GM23338 (cell line): Measurements from ENCODE around the gene RGSL1. TPM values are rescaled to one million over a fixed set of nuclear protein-coding genes. Genes with fewer than 3 reads are reported as not detected.

Experiments used
- ATAC-seq: fragments of 200-7000 bp; cut with Tn5 transposase; 3 replicates; pipeline ENCODE4 v1.9.1; 2020
- DNase-seq: peaks from one replicate; pipeline ENCODE4 v3.0.0-alpha.2; 2015; ENCODE audit warnings: low spot score
- H2AFZ ChIP-seq: fragments of 200-600 bp; sonication (generic); 2 replicates; pipeline ENCODE4 v1.8.0; 2016; ENCODE audit warnings: antibody characterized with exemption, mild to moderate bottlenecking, moderate library complexity
- H3F3A ChIP-seq: fragments of 200-600 bp; sonication (generic); replicated peaks from 2 replicates; pipeline ENCODE4 v1.8.0; 2017; ENCODE audit warnings: antibody characterized with exemption, mixed run types, low read depth
- H3K27ac ChIP-seq: fragments of 200-600 bp; sonication (generic); 2 replicates; pipeline ENCODE4 v1.6.1; 2016; ENCODE audit warnings: low read depth
- H3K27me3 ChIP-seq: fragments of 200-600 bp; sonication (generic); 2 replicates; pipeline ENCODE4 v1.8.0; 2016; ENCODE audit warnings: mild to moderate bottlenecking, mixed run types, moderate library complexity; ENCODE audit not compliant: insufficient read depth
- H3K36me3 ChIP-seq: fragments of 200-600 bp; sonication (generic); 2 replicates; pipeline ENCODE4 v1.8.0; 2016; ENCODE audit warnings: mild to moderate bottlenecking; ENCODE audit not compliant: insufficient read depth
- H3K4me1 ChIP-seq: fragments of 200-600 bp; sonication (generic); 2 replicates; pipeline ENCODE4 v1.8.0; 2016; ENCODE audit warnings: mild to moderate bottlenecking, moderate library complexity; ENCODE audit not compliant: insufficient read depth
- H3K4me2 ChIP-seq: fragments of 200-600 bp; sonication (generic); 2 replicates; pipeline ENCODE4 v1.7.1; 2017; ENCODE audit warnings: mixed run types
- H3K4me3 ChIP-seq: fragments of 200-600 bp; sonication (generic); 2 replicates; pipeline ENCODE4 v1.6.1; 2016; ENCODE audit warnings: mixed run types
- H3K79me2 ChIP-seq: fragments of 200-600 bp; sonication (generic); replicated peaks from 2 replicates; pipeline ENCODE4 v1.8.0; 2017; ENCODE audit warnings: mild to moderate bottlenecking; ENCODE audit not compliant: insufficient read depth
- H3K9me2 ChIP-seq: fragments of 200-600 bp; sonication (generic); 2 replicates; pipeline ENCODE4 v1.8.0; 2017; ENCODE audit not compliant: insufficient read depth
- H4K20me1 ChIP-seq: fragments of 200-600 bp; sonication (generic); replicated peaks from 2 replicates; pipeline ENCODE4 v1.8.0; 2017; ENCODE audit warnings: mild to moderate bottlenecking; ENCODE audit not compliant: insufficient read depth
- H3K27ac Mint-ChIP-seq: 2 replicates; pipeline ENCODE4 v1.8.0; 2020; ENCODE audit warnings: inconsistent platforms, mild to moderate bottlenecking, moderate library complexity, mixed read lengths
- H3K27me3 Mint-ChIP-seq: 3 replicates; pipeline ENCODE4 v1.8.0; 2022; ENCODE audit warnings: low read depth, mild to moderate bottlenecking, moderate library complexity, mixed read lengths, inconsistent platforms; ENCODE audit not compliant: insufficient read depth, poor library complexity
- H3K36me3 Mint-ChIP-seq: 3 replicates; pipeline ENCODE4 v1.8.0; 2021; ENCODE audit warnings: low read depth, mild to moderate bottlenecking, inconsistent platforms, moderate library complexity, mixed read lengths
- H3K4me1 Mint-ChIP-seq: 3 replicates; pipeline ENCODE4 v1.8.0; 2020; ENCODE audit warnings: mild to moderate bottlenecking, inconsistent platforms, mixed read lengths
- H3K4me3 Mint-ChIP-seq: 3 replicates; pipeline ENCODE4 v1.8.0; 2021; ENCODE audit warnings: moderate library complexity, mild to moderate bottlenecking, inconsistent platforms, mixed read lengths
- H3K9me3 Mint-ChIP-seq: 3 replicates; pipeline ENCODE4 v1.8.0; 2020; ENCODE audit warnings: moderate library complexity, mild to moderate bottlenecking, inconsistent platforms, mixed read lengths
- CREB1 ChIP-seq: fragments of 250-450 bp; sonication (Bioruptor Pico); IDR thresholded peaks from 2 replicates; pipeline ENCODE4 v1.5.0; 2020; ENCODE audit warnings: low read depth, mild to moderate bottlenecking, moderate library complexity
- EZH2phosphoT487 ChIP-seq: fragments of 200-600 bp; sonication (generic); IDR thresholded peaks from one replicate; pipeline ENCODE4 v1.8.1; 2018; ENCODE audit warnings: antibody characterized with exemption; ENCODE audit not compliant: unreplicated experiment
- NANOG ChIP-seq: IDR thresholded peaks from 2 replicates; pipeline ENCODE4 v1.6.1; 2016; ENCODE audit warnings: antibody characterized with exemption, borderline replicate concordance
- STAT1 ChIP-seq: IDR thresholded peaks from one replicate; pipeline ENCODE4 v1.6.1; 2016; ENCODE audit warnings: antibody characterized with exemption; ENCODE audit not compliant: unreplicated experiment
- ZNF114 ChIP-seq: fragments of 250-450 bp; sonication (Bioruptor Pico); IDR thresholded peaks from 2 replicates; pipeline ENCODE4 v1.5.0; 2020; ENCODE audit warnings: mild to moderate bottlenecking, moderate library complexity
- ZNF331 ChIP-seq: fragments of 250-450 bp; sonication (Bioruptor Pico); IDR thresholded peaks from 2 replicates; pipeline ENCODE4 v1.5.0; 2020; ENCODE audit warnings: low read depth, mild to moderate bottlenecking, moderate library complexity
- polyA plus RNA-seq: library from polyadenylated mRNA; unstranded; fragments of >200 nt; fragmentation: Nextera tagmentation; extraction: Ambion mirVana; gene quantifications from 2 replicates; pipeline ENCODE4 v1.2.1, GENCODE V29; 2016
- total RNA-seq: library from RNA; depleted of rRNA; stranded (reverse); fragments of >200 nt; shearing (Covaris generic); gene quantifications from 2 replicates; pipeline ENCODE4 v1.2.3, GENCODE V29; 2014
- TF ChIP-seq, protein P1 (sequence below): IDR thresholded peaks from one replicate; pipeline ENCODE4 v1.6.1; 2018; ENCODE audit warnings: antibody characterized with exemption; ENCODE audit not compliant: unreplicated experiment
- TF ChIP-seq, protein P2 (sequence below), 2 experiments: fragments of 200-600 bp in 1 of 2; sonication (generic) in 1 of 2; conservative IDR thresholded peaks; 2 replicates each; pipeline versions ENCODE4 v1.5.1 to v1.6.1; 2016 to 2017; ENCODE audit warnings: antibody characterized with exemption in 2 of 2, low read depth in 2 of 2, mild to moderate bottlenecking in 2 of 2, moderate library complexity in 1 of 2
- TF ChIP-seq, protein P3 (sequence below): fragments of 250-450 bp; sonication (Bioruptor Pico); IDR thresholded peaks from 2 replicates; pipeline ENCODE4 v1.5.0; 2020; ENCODE audit warnings: mild to moderate bottlenecking, moderate library complexity

RGSL1 gene
- total and polyA plus RNA-seq, 2 experiments from 2014 or later: not detected

DNA sequence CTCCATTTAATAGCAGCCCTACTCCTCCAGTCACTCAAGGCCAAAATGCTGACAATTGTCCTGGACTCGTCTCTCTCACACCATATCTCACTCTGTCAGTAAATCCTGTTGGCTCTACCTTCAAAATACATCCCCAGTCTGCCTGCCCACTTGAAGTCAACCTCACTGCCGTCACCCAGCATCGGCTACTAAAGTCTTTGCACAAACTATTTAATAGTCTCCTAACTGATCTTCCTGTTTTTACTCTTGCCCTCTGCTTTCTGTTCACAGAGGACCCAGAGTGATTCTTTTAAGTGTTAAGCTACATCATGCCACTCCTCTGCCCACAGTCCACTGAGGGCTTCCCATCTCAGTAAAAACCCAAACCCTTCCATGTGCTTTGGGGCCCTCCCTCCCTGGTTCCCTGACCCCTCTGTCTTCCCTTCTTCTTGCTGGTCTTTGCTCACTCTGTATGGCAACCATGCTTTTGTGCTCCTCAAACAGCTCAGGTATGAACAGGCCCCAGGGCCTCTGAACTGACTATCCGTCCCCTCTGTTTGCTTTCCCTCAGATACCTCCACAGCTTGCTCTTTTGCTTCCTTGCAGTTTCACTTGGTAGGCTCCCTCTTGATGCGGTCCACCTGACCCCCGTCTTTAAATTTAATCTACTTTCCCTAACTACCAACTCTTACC is 120.1 kb downstream of the RGSL1 start:
- Histone ChIP-seq H3K4me1 (no peaks in the 10 kb centered on the region), H3K4me3 (no peak overlapping the region), H3K79me2 (no peaks in the 10 kb centered on the region), H3K36me3 (no peaks in the 10 kb centered on the region), H2AFZ (no peak overlapping the region), H3K27ac (no peak overlapping the region), H3F3A (no peaks in the 10 kb centered on the region), H3K27me3 (no peaks in the 10 kb centered on the region), H3K4me2 (no peak overlapping the region), H3K9me2 (0 out of 2 replicates have a peak, but pooled peaks cover 3% of the 10 kb centered on the region), H4K20me1 (no peaks in the 10 kb centered on the region)
- Mint-ChIP-seq H3K4me3 (no peak overlapping the region), H3K27ac (no peak overlapping the region), H3K4me1 (no peaks in the 10 kb centered on the region; the same call in 2 of the 3 replicates), H3K9me3 (no peaks in the 10 kb centered on the region; the same call in 2 of the 3 replicates), H3K27me3 (no peaks in the 10 kb centered on the region), H3K36me3 (no peaks in the 10 kb centered on the region)
- TF ChIP-seq EZH2phosphoT487 (no peak), STAT1 (no peak), ZNF114 (no peak), CREB1 (CRISPR knock-in tag) (no peak), NANOG (no peak), ZNF331 (no peak)
- TF ChIP-seq, protein P1, sequence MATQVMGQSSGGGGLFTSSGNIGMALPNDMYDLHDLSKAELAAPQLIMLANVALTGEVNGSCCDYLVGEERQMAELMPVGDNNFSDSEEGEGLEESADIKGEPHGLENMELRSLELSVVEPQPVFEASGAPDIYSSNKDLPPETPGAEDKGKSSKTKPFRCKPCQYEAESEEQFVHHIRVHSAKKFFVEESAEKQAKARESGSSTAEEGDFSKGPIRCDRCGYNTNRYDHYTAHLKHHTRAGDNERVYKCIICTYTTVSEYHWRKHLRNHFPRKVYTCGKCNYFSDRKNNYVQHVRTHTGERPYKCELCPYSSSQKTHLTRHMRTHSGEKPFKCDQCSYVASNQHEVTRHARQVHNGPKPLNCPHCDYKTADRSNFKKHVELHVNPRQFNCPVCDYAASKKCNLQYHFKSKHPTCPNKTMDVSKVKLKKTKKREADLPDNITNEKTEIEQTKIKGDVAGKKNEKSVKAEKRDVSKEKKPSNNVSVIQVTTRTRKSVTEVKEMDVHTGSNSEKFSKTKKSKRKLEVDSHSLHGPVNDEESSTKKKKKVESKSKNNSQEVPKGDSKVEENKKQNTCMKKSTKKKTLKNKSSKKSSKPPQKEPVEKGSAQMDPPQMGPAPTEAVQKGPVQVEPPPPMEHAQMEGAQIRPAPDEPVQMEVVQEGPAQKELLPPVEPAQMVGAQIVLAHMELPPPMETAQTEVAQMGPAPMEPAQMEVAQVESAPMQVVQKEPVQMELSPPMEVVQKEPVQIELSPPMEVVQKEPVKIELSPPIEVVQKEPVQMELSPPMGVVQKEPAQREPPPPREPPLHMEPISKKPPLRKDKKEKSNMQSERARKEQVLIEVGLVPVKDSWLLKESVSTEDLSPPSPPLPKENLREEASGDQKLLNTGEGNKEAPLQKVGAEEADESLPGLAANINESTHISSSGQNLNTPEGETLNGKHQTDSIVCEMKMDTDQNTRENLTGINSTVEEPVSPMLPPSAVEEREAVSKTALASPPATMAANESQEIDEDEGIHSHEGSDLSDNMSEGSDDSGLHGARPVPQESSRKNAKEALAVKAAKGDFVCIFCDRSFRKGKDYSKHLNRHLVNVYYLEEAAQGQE: no peak
- TF ChIP-seq, protein P2, sequence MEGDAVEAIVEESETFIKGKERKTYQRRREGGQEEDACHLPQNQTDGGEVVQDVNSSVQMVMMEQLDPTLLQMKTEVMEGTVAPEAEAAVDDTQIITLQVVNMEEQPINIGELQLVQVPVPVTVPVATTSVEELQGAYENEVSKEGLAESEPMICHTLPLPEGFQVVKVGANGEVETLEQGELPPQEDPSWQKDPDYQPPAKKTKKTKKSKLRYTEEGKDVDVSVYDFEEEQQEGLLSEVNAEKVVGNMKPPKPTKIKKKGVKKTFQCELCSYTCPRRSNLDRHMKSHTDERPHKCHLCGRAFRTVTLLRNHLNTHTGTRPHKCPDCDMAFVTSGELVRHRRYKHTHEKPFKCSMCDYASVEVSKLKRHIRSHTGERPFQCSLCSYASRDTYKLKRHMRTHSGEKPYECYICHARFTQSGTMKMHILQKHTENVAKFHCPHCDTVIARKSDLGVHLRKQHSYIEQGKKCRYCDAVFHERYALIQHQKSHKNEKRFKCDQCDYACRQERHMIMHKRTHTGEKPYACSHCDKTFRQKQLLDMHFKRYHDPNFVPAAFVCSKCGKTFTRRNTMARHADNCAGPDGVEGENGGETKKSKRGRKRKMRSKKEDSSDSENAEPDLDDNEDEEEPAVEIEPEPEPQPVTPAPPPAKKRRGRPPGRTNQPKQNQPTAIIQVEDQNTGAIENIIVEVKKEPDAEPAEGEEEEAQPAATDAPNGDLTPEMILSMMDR (conservative IDR thresholded peaks at IDR 0.05; ENCODE audit: low read depth in 2 of 2): no peak
- TF ChIP-seq, protein P3, sequence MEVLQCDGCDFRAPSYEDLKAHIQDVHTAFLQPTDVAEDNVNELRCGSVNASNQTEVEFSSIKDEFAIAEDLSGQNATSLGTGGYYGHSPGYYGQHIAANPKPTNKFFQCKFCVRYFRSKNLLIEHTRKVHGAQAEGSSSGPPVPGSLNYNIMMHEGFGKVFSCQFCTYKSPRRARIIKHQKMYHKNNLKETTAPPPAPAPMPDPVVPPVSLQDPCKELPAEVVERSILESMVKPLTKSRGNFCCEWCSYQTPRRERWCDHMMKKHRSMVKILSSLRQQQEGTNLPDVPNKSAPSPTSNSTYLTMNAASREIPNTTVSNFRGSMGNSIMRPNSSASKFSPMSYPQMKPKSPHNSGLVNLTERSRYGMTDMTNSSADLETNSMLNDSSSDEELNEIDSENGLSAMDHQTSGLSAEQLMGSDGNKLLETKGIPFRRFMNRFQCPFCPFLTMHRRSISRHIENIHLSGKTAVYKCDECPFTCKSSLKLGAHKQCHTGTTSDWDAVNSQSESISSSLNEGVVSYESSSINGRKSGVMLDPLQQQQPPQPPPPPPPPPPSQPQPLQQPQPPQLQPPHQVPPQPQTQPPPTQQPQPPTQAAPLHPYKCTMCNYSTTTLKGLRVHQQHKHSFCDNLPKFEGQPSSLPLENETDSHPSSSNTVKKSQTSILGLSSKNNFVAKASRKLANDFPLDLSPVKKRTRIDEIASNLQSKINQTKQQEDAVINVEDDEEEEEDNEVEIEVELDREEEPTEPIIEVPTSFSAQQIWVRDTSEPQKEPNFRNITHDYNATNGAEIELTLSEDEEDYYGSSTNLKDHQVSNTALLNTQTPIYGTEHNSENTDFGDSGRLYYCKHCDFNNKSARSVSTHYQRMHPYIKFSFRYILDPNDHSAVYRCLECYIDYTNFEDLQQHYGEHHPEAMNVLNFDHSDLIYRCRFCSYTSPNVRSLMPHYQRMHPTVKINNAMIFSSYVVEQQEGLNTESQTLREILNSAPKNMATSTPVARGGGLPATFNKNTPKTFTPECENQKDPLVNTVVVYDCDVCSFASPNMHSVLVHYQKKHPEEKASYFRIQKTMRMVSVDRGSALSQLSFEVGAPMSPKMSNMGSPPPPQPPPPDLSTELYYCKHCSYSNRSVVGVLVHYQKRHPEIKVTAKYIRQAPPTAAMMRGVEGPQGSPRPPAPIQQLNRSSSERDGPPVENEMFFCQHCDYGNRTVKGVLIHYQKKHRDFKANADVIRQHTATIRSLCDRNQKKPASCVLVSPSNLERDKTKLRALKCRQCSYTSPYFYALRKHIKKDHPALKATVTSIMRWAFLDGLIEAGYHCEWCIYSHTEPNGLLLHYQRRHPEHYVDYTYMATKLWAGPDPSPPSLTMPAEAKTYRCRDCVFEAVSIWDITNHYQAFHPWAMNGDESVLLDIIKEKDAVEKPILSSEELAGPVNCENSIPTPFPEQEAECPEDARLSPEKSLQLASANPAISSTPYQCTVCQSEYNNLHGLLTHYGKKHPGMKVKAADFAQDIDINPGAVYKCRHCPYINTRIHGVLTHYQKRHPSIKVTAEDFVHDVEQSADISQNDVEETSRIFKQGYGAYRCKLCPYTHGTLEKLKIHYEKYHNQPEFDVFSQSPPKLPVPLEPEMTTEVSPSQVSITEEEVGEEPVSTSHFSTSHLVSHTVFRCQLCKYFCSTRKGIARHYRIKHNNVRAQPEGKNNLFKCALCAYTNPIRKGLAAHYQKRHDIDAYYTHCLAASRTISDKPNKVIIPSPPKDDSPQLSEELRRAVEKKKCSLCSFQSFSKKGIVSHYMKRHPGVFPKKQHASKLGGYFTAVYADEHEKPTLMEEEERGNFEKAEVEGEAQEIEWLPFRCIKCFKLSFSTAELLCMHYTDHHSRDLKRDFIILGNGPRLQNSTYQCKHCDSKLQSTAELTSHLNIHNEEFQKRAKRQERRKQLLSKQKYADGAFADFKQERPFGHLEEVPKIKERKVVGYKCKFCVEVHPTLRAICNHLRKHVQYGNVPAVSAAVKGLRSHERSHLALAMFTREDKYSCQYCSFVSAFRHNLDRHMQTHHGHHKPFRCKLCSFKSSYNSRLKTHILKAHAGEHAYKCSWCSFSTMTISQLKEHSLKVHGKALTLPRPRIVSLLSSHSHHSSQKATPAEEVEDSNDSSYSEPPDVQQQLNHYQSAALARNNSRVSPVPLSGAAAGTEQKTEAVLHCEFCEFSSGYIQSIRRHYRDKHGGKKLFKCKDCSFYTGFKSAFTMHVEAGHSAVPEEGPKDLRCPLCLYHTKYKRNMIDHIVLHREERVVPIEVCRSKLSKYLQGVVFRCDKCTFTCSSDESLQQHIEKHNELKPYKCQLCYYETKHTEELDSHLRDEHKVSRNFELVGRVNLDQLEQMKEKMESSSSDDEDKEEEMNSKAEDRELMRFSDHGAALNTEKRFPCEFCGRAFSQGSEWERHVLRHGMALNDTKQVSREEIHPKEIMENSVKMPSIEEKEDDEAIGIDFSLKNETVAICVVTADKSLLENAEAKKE (CRISPR knock-in tag): no peak
- ATAC-seq: no peak
- no peak for DNase-seq
